ENCODE measurements around the gene C12orf43. TPM values are rescaled to one million over a fixed set of nuclear protein-coding genes. Genes with fewer than 3 reads are reported as not detected.

Gene C12orf43, protein sequence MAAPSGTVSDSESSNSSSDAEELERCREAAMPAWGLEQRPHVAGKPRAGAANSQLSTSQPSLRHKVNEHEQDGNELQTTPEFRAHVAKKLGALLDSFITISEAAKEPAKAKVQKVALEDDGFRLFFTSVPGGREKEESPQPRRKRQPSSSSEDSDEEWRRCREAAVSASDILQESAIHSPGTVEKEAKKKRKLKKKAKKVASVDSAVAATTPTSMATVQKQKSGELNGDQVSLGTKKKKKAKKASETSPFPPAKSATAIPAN
- 10.6 and 13.8 TPM in 2 replicates for total RNA-seq

GRCh38 chr12:121015825-121016766 is at the start of gene C12orf43:
C12orf43 (minus strand) TSS chr12:121016487; CDS start chr12:121016474, 13 bp downstream.

DNA sequence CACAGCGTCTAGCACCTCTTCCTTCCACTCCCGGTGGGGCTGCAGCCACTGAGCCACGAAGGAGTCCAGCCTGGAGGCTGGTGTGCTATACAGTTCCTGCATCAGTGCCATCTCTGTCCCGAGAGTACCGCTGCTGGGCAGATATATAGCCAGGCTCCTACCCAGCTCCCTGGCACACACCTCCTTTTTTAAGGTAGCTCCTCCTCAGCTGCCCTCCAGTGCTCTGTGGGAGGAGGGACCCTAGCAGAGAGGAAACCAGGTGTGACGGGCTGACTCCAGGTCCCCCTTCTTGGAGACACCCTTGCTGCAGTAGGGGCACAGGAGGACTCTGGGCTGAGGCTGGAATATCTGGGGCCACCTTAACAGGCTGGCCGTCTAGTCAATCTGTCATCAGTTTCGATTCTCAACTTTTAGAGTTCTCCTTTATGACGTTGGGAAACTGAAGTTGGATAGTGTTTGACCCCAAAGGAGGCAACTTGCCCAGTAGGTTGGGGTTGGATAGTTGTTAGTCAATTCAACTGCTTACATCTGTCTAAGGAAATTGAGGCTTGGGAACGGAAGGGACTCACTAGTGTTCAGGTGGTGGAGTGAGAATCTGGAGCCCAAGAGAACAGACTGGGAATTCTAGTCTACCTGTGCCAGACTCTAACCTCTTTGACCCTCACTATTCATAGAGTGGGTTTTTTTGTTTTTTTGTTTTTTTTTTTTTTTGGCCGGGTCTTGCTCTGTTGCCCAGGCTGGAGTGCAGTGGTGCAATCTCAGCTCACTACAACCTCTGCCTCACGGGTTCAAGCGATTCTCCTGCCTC is 22.8 kb upstream of the C12orf43 start, which contains the start of gene OASL:
OASL (minus strand) TSS at position 386 of the 808 bp plus-strand sequence; CDS start at position 111, 275 bp downstream.

DNA sequence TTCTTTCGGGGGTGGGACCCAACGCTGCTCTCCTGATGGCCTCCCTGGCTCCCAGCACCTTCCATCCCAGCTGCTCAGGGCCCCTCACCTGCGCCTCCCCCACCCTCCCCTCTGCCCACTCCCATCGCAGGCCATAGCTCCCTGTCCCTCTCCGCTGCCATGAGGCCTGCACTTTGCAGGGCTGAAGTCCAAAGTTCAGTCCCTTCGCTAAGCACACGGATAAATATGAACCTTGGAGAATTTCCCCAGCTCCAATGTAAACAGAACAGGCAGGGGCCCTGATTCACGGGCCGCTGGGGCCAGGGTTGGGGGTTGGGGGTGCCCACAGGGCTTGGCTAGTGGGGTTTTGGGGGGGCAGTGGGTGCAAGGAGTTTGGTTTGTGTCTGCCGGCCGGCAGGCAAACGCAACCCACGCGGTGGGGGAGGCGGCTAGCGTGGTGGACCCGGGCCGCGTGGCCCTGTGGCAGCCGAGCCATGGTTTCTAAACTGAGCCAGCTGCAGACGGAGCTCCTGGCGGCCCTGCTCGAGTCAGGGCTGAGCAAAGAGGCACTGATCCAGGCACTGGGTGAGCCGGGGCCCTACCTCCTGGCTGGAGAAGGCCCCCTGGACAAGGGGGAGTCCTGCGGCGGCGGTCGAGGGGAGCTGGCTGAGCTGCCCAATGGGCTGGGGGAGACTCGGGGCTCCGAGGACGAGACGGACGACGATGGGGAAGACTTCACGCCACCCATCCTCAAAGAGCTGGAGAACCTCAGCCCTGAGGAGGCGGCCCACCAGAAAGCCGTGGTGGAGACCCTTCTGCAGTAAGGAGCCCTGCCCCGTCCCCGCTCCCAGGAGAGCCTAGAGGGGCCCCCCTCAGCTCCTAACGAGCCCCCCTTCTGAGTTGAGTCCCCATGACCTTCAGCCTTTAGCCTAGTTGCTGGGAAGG is 37.7 kb downstream of the C12orf43 start, which contains the start of gene HNF1A:
HNF1A (plus strand) TSS at position 248 of the 924 bp plus-strand sequence; CDS start at position 474, 226 bp downstream.

Other genes starting within 250 kb of the C12orf43 start
- 2.8 and 4.1 TPM in 2 replicates for gene SPPL3, start 112.1 kb downstream of the C12orf43 start, total RNA-seq
- gene HNF1A, start 37.9 kb downstream of the C12orf43 start, total RNA-seq: not detected in 2 replicates
- gene OASL, start 22.8 kb upstream of the C12orf43 start, total RNA-seq: 0.17 and 0.47 TPM in 2 replicates
- 0.47 and 0.77 TPM in 2 replicates for gene P2RX7, start 116.4 kb upstream of the C12orf43 start, total RNA-seq
- gene P2RX4, start 193.6 kb upstream of the C12orf43 start, total RNA-seq: 14.0 and 16.9 TPM in 2 replicates

All from bronchial smooth muscle cell (primary cell).